SU-DHL-6 (cell line): ENCODE data around the gene CTPS2.

Source experiments
- H2AFZ ChIP-seq: fragments of 200-600 bp; sonication (generic); 2 replicates; pipeline ENCODE4 v1.6.1; 2014; ENCODE audit warnings: low read depth, mild to moderate bottlenecking, moderate library complexity, mixed read lengths, antibody characterized with exemption, low read length; ENCODE audit not compliant: severe bottlenecking
- H3F3A ChIP-seq: fragments of 200-600 bp; shearing (Covaris generic); 2 replicates; pipeline ENCODE4 v1.6.0; 2016; ENCODE audit warnings: antibody characterized with exemption, mild to moderate bottlenecking; ENCODE audit not compliant: insufficient read depth
- H3K27ac ChIP-seq: fragments of 200-600 bp; sonication (generic); 2 replicates; pipeline ENCODE4 v1.5.1; 2016; ENCODE audit warnings: low read depth, mild to moderate bottlenecking, low read length, moderate library complexity, mixed read lengths
- H3K27me3 ChIP-seq: fragments of 200-600 bp; sonication (generic), shearing (Covaris generic); 2 replicates; pipeline ENCODE4 v1.6.0; 2014; ENCODE audit warnings: mild to moderate bottlenecking, low read length
- H3K36me3 ChIP-seq: fragments of 200-600 bp; sonication (generic); 2 replicates; pipeline ENCODE4 v1.6.1; 2014; ENCODE audit warnings: mild to moderate bottlenecking, low read length, mixed read lengths
- H3K4me2 ChIP-seq: fragments of 300-600, 200-600 bp; shearing (Covaris generic), sonication (generic); 2 replicates; pipeline ENCODE4 v1.6.0; 2014; ENCODE audit warnings: low read length, low read depth, mild to moderate bottlenecking; ENCODE audit not compliant: poor library complexity, severe bottlenecking
- H3K4me3 ChIP-seq: fragments of 200-600 bp; sonication (generic); 2 replicates; pipeline ENCODE4 v1.5.1; 2014; ENCODE audit warnings: antibody characterized with exemption, low read length, mild to moderate bottlenecking, mixed read lengths; ENCODE audit not compliant: insufficient read depth, poor library complexity, severe bottlenecking
- H3K79me2 ChIP-seq: fragments of 200-600 bp; sonication (generic); 2 replicates; pipeline ENCODE4 v1.6.1; 2014; ENCODE audit warnings: mild to moderate bottlenecking, low read length, moderate library complexity; ENCODE audit not compliant: insufficient read depth
- H3K9ac ChIP-seq: fragments of 200-600 bp; sonication (generic); 2 replicates; pipeline ENCODE4 v1.7.0; 2014; ENCODE audit warnings: mild to moderate bottlenecking, low read length
- H3K9me2 ChIP-seq: fragments of 200-600 bp; sonication (generic); replicated peaks from 2 replicates; pipeline ENCODE4 v1.6.1; 2014; ENCODE audit warnings: low read length; ENCODE audit not compliant: insufficient read depth
- H3K9me3 ChIP-seq: fragments of 200-600 bp; sonication (generic); 2 replicates; pipeline ENCODE4 v1.6.1; 2014; ENCODE audit warnings: low read length, mixed read lengths; ENCODE audit not compliant: insufficient read depth
- H4K20me1 ChIP-seq: fragments of 200-600 bp; sonication (generic); 2 replicates; pipeline ENCODE4 v1.6.1; 2014; ENCODE audit warnings: low read depth, mild to moderate bottlenecking, antibody characterized with exemption, low read length, moderate library complexity, mixed read lengths
- EZH2phosphoT487 ChIP-seq: fragments of 200-600 bp; sonication (generic), shearing (Covaris generic); conservative IDR thresholded peaks from 2 replicates; pipeline ENCODE4 v1.6.1; 2018; ENCODE audit warnings: mild to moderate bottlenecking, antibody characterized with exemption, low read length, moderate library complexity, mixed read lengths
- TF ChIP-seq, protein P1 (sequence below): fragments of 200-600 bp; sonication (generic); IDR thresholded peaks from one replicate; pipeline ENCODE4 v1.5.1; 2017; ENCODE audit warnings: antibody characterized with exemption, mild to moderate bottlenecking, low read length, moderate library complexity; ENCODE audit not compliant: insufficient read depth, poor library complexity, severe bottlenecking

The CTPS2 gene

DNA sequence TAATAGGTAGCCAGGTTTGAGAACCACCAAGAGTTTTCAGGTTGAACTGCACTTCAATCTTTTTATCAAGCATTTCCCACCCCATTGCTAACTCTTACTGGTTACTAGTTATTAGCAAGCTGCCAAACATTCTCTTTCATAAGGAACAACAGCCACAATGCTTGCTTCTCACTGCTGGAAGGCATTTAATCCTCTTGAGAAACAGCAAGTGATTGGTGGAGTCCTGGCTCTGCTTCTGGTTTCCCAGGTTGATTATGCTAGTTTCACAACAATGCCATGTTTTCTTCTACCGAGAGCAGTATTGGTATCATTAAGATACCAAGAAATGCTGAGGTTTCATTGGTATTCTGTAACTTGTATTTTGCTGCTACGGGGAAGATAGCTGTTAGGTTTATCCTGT lies 41.5 kb upstream of the CTPS2 start:
- Histone ChIP-seq H3K4me2 (no peak overlapping the region), H3K27me3 (no peaks in the 10 kb centered on the region), H3K9ac (no peak overlapping the region), H3K36me3 (no peaks in the 10 kb centered on the region; the same call in 1 of the 2 replicates), H3K9me3 (no peaks in the 10 kb centered on the region), H2AFZ (no peak overlapping the region), H3K27ac (no peak overlapping the region), H4K20me1 (no peaks in the 10 kb centered on the region), H3F3A (no peaks in the 10 kb centered on the region), H3K4me3 (no peak overlapping the region), H3K79me2 (no peaks in the 10 kb centered on the region), H3K9me2 (no peaks in the 10 kb centered on the region)
- no peak for TF ChIP-seq EZH2phosphoT487
- TF ChIP-seq, protein P1, sequence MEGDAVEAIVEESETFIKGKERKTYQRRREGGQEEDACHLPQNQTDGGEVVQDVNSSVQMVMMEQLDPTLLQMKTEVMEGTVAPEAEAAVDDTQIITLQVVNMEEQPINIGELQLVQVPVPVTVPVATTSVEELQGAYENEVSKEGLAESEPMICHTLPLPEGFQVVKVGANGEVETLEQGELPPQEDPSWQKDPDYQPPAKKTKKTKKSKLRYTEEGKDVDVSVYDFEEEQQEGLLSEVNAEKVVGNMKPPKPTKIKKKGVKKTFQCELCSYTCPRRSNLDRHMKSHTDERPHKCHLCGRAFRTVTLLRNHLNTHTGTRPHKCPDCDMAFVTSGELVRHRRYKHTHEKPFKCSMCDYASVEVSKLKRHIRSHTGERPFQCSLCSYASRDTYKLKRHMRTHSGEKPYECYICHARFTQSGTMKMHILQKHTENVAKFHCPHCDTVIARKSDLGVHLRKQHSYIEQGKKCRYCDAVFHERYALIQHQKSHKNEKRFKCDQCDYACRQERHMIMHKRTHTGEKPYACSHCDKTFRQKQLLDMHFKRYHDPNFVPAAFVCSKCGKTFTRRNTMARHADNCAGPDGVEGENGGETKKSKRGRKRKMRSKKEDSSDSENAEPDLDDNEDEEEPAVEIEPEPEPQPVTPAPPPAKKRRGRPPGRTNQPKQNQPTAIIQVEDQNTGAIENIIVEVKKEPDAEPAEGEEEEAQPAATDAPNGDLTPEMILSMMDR, result no peak

GRCh38 chrX:16750136-16750535 lies 37.7 kb upstream of the CTPS2 start:
- Histone ChIP-seq H3K4me2 (no peak overlapping the region), H3K9me3 (no peaks in the 10 kb centered on the region), H3K27ac (no peak overlapping the region), H4K20me1 (no peaks in the 10 kb centered on the region), H3K36me3 (no peaks in the 10 kb centered on the region), H3K27me3 (no peaks in the 10 kb centered on the region), H3K79me2 (no peaks in the 10 kb centered on the region), H2AFZ (no peak overlapping the region), H3K9ac (no peak overlapping the region), H3K9me2 (no peaks in the 10 kb centered on the region), H3F3A (no peaks in the 10 kb centered on the region), H3K4me3 (no peak overlapping the region)
- TF ChIP-seq, protein P1, result no peak
- TF ChIP-seq EZH2phosphoT487, result no peak

DNA sequence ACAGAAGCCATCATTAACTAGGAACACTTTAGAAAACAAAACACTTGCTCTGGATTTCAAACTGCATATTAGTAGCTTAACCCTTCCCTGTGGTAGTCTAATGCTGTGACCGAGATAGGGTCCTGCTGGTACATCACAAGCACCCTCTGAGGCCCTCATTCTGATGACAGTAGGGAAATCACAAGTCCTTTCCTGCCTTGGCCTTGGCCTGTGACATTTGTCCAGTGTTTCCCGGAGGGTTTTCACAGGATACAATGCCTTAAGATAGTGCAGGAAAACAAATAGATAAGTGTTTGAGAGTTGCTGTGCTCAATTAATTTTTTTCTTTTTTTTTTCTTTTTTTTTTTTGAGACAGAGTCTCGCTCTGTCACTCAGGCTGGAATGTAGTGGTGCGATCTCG lies 36.0 kb upstream of the CTPS2 start:
- Histone ChIP-seq H3K79me2 (no peaks in the 10 kb centered on the region), H3K4me2 (no peak overlapping the region), H3K9ac (no peak overlapping the region), H3K27ac (no peak overlapping the region), H4K20me1 (no peaks in the 10 kb centered on the region), H3K27me3 (no peaks in the 10 kb centered on the region), H2AFZ (no peak overlapping the region), H3K36me3 (no peaks in the 10 kb centered on the region), H3K4me3 (no peak overlapping the region), H3K9me3 (no peaks in the 10 kb centered on the region), H3F3A (no peaks in the 10 kb centered on the region), H3K9me2 (no peaks in the 10 kb centered on the region)
- TF ChIP-seq EZH2phosphoT487, result no peak
- TF ChIP-seq, protein P1, result no peak

DNA sequence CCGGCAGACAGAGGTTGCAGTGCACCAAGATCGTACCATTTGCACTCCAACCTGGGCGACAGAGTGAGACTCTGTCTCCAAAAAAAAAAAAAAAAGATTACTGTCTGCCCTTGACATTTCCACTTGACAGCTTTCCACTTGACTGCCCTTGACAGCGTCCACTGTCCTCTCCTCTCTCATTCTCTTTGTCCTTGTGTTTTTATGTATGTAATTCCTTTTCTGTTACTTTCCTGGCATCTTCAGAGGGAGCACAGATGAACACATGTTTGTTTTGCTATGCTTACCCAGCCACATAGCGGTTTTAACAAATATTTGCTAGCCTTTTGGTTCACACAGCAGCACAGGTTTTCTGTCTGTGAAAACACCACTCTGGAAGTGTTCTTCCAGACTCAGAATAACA lies 33.2 kb upstream of the CTPS2 start:
- Histone ChIP-seq H3K9ac (no peak overlapping the region), H4K20me1 (no peaks in the 10 kb centered on the region), H3K79me2 (no peaks in the 10 kb centered on the region), H3K27me3 (no peaks in the 10 kb centered on the region), H3K4me2 (no peak overlapping the region), H3K36me3 (no peaks in the 10 kb centered on the region), H3K4me3 (no peak overlapping the region), H3K27ac (no peak overlapping the region), H3F3A (no peaks in the 10 kb centered on the region), H3K9me2 (no peaks in the 10 kb centered on the region), H3K9me3 (no peaks in the 10 kb centered on the region), H2AFZ (no peak overlapping the region)
- TF ChIP-seq, protein P1, result no peak
- TF ChIP-seq EZH2phosphoT487, result no peak
